ENCODE data around the gene PFKL.

DNA sequence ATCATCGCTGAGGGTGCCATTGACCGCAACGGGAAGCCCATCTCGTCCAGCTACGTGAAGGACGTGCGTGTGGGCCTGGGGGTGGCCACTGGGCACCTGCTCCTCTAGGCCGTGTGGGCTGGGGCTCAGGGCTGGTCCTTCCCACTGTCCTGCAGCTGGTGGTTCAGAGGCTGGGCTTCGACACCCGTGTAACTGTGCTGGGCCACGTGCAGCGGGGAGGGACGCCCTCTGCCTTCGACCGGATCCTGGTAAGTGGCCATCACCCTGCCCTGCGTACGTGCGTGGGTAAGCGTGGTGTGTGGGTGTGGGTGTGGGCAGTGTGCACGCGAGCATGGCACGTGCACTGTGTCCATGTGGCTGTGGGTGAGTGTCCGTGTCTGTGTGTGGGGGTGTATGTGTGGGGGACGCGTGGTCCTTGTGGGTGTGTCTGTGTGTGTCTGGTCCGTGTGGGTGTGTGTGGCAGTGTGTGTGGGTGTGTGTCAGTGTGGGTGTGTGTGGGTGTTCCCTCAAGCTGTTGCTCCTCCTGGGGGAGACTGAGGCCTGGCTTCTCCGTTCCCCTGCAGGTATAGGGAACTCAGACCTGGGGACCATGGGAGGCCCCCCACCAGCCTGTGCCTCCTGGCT lies 16.5 kb downstream of the PFKL start:
- TF ChIP-seq CTCF (IDR thresholded peaks at IDR 0.05; ENCODE audit: low read depth, low read length) (no peak), POLR2A (IDR thresholded peaks at IDR 0.05; ENCODE audit: extremely low read depth, insufficient read length) (no peak)

All from NB4 (cell line).